Skin epidermis (tissue), 12 donors: ENCODE measurements around the gene IMMT.
"Not testable (repeated sequence)": the region's sequence is repeated elsewhere in the genome, so short reads cannot be mapped to it uniquely, and the experiment has no call there.

Experiments used
- H3K27ac ChIP-seq, 21 experiments: fragments of 200-600 bp; sonication (generic) in 11 of 21; one replicate each; pipeline ENCODE4 v1.5.0; 2020; ENCODE audit warnings: mild to moderate bottlenecking in 3 of 21, inconsistent platforms in 2 of 21, moderate library complexity in 2 of 21
- H3K4me3 ChIP-seq, 7 experiments: fragments of 200-600 bp; sonication (generic) in 2 of 7; one replicate each; pipeline ENCODE4 v1.5.0; 2020; ENCODE audit warnings: inconsistent platforms in 2 of 7, mild to moderate bottlenecking in 2 of 7, moderate library complexity in 1 of 7

IMMT gene

DNA sequence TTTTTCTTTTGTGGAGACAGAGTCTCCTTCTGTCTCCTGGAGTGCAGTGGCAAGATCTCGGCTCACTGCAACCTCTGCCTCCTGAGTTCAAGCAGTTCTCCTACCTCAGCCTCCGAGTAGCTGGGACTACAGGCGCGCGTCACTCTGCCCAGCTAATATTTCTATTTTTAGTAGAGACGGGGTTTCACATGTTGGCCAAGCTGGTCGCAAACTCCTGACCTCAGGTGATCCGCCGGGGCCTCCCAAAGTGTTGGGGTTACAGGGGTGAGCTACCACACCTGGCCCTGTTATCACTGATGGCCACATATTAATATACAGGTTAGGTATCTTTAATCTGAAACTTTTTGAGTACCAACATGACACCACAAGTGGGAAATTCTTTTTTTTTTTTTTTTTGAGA lies 7.4 kb upstream of the IMMT start:
- H3K27ac ChIP-seq, result peak overlapping the region in 1 of 21 experiments; percentile 41

DNA sequence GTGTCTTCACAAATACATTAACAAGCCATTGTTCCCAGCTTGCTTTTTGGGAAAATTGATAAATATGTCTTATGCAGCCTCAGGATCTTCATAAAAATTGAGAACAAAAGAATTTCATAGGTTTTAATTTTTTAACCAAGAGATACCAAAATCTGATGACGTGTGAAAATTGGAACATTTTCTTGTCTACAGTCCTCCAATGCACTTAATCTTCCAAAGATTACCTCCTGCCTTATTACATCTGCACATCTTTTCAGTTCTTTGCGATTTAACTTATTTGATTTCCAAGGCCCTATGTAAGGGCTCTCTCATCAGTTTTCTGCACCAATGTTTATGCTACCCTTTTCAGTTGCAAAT lies 7.1 kb upstream of the IMMT start:
- Histone ChIP-seq H3K27ac (peak overlapping the region in 1 of 21 experiments; percentile 41), H3K4me3 (no peak overlapping the region)

More for the DNA sequence above, 7.4 kb upstream of the IMMT start:
- no peak overlapping the region for H3K4me3 ChIP-seq

DNA sequence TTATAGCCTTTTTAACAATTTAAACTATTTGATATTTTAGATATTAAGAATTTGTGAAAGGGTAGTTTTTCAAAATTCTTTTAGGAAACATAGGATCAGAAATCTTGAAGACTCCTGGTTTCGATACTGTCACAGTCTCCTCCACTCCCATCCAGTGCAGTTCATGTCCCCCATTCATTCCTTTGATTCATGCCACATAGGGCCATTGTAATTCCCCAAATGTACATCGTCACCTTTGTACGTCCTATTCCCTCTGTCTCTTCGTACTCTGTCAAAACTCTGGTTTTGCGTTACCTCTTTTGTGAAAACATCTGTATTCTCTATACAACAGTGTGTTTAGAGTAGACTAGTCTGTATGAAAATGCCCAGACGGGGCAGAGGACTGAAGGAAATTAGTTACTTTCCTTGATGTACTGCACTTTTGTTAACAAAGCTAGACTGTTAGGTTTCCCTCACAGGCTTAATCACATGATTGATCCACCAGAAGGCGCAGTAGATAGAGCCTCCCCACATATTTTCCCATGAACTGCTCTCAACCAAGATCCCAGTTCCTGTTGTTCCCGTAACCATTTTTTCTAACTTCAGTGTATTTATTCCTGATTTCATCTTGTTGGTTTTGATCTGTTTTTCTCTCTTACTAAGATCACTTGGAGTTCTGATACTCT lies 6.5 kb upstream of the IMMT start:
- Histone ChIP-seq H3K27ac (peak overlapping the region in 1 of 21 experiments; percentile 41), H3K4me3 (no peak overlapping the region)

DNA sequence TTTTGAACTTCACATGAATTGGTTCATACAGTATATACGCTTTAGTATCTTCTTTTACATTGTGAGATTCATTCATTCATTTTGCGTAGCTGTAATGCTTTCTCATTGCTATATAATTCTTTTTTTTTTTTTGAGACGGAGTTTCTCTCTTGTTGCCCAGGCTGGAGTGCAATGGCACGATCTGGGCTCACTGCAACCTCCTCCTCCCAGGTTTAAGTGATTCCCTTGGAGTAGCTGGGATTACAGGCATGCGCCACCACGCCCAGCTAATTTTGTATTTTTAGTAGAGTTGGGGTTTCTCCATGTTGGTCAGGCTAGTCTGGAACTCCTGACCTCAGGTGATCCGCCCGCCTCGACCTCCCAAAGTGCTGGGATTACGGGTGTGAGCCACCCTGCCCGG lies 5.3 kb upstream of the IMMT start:
- H3K4me3 ChIP-seq, result peak overlapping the region in 1 of 7 experiments; percentile 78
- not testable (repeated sequence) for H3K27ac ChIP-seq

DNA sequence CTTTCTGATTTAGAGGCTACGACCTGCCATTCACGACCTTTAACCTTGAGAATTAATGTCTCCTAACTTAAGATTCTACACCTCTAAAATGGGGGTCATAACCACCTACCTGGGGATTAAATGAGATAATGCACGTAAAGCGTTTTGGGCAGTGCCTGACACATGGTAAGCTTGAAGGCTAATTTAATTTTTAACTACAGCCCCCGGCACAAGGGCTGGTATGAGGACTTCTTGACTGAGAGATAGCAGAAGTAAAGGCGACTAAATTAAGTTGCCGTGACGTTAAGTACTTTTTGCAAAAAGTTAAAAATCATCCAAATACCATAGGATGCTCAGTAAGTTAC lies 4.5 kb upstream of the IMMT start:
- H3K27ac ChIP-seq, result peak overlapping the region in 19 of 21 experiments; percentile 43 to 89 (median 82)
- H3K4me3 ChIP-seq, result peak overlapping the region; percentile 53 to 78 (median 61)

DNA sequence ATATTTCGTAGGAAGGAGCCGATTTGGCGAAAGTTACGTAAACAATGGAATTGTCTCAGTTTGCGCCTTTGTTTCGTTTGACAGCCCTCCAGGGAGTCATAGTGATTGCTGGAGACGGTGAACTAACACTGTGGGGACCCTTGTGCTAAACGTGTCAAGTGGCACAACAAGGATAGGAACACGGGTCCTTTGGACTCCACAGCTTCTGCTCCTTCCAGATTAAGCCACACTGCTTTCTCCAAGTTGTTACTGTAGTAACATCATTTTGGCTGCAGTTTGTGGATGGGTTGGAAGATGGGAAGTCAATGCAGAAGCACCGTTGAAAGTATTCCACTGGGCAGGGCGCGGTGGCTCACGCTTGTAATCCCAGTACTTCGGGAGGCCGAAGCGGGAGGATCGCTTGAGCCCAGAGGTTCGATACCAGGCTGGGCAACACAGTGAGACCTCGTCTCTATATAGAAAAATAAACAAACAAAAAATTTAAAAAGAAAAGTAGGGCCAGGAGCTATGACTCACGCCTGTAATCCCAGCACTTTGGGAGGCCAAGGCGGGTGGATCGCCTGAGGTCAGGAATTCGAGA lies 636 bp upstream of the IMMT start:
- Histone ChIP-seq H3K27ac (peak overlapping the region in 20 of 21 experiments; percentile 89 to 99 (median 96)), H3K4me3 (peak overlapping the region; percentile 77 to 98 (median 92))

DNA sequence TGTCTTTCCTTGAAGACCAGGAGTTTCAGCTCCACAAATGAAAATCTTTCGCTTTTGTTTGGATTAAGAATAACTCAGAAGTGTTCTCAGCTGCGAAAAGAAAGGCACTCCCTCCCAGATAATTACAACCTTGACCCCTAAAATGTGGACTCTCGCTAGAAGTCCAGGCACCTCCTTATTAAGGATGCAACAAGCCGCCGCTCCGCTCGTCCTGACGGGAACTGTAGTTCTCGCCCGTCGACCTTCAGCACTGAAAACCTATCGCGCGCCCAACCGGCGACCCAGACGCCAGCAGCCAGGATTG lies 559 bp downstream of the IMMT start:
- peak overlapping the region; percentile 77 to 98 (median 92) for H3K4me3 ChIP-seq
- H3K27ac ChIP-seq, result peak overlapping the region in 20 of 21 experiments; percentile 89 to 99 (median 96)

DNA sequence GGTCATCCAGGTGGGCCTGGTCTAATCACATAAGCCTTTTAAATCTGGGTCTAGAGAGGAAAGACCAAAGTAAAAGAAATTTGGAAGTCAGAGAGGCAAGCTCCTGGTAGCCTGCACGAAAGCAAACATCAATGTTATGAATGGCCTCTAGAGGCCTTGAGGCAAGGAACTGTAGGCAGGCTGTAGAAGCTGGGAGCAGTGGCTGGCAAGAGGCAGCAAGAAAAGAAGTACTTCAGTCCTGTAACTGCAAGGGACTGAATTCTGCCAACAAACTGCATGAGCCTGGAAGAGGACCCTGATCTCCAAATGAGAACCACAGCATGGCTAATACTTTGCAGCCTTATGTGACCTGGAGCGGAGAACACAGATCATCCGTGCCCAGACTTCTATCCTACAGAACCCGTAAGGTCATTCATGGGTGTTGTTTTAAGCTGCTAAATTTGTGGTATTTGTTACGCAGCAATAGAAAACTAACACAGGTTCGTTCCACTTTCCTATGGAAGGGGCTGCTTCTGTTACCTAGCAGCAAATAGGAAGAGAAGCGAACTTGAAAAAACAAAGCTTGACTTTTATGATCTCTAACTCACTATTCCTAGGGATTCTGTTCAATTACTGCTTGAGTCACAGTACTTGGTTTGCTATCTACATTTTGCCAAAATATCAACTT lies 1.2 kb downstream of the IMMT start:
- Histone ChIP-seq H3K4me3 (peak overlapping the region; percentile 77 to 98 (median 92)), H3K27ac (peak overlapping the region in 17 of 21 experiments; percentile 7 to 99 (median 96))

DNA sequence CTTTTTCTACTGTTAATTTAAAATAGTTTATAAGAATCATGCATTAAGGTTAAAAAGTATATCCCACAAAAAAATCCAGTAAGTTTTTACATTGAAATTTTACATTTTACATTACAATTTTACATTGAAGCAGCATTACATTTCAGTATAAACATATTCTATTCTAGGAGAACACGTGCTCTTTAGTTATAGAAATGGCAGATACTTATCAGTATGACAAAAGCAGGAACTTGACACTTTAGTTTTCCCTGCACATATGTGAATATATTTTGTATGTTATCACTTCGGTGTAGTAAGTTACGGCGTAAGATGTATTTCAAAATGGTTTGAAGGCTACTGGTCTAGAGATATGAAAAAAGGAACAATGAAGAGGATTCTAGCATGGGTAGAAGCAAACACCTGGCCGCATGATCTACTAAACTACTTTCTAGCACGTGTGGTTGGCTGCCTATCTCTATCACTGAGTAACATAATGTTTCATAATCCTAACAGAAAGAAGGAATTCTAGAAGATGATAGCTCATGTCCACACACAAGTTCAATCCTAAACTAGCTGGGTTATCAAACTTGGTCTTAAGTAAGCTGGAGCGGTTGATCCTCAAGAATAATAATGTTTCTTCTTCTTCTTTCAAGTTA lies 5.4 kb downstream of the IMMT start:
- Histone ChIP-seq H3K27ac (no peak overlapping the region), H3K4me3 (no peak overlapping the region)

DNA sequence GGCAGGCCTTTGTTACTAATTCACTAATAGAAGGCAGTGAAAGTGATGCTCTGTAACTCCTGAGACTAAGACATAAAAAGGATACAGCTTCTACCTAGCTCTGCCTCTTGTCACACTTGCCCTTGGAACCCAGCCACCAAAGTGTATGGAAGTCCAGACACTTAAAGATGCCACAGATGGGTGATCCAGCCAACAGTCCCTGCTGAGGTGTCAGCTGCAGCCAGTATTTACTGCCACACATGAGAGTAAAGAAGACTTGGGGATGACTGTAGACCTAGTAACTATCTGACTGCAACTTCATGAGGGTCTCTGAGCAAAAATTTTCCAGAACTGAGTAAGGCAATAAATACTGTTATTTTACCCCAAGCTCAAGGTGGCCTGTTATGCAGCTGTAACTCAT lies 8.8 kb downstream of the IMMT start:
- peak overlapping the region in 8 of 21 experiments; percentile 12 to 79 (median 50) for H3K27ac ChIP-seq
- no peak overlapping the region for H3K4me3 ChIP-seq

DNA sequence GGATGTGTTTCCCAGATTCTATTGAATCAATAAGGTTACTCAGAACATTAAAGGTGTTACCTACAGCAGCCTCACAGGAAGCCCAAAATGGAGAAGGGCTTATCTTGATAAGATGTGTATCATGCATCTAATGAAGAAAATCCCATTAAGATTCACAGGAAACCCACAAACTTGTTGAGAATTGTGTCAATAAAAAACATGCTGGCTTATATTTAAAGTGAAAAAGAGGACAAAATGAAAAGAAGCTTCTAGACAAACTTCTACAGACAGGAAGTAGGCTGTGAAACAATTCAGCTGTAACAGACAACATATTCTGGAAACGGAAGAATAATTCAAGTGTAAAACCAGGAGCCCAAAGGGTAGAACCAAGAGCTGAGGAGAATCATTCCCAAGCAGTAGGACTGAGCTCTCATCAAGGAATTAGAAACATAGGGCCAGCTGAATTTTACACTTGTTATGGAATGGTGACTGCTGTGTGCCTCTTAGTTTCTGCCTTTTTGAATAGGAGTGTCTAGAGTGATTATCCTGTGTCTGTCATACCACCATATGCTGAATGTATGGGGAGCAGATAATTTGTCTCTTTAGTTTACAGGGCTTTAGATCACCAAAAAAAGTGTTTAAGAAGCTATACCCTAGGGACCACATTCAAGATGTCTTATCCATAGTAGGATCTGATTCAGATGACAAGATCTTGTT lies 9.6 kb downstream of the IMMT start:
- H3K4me3 ChIP-seq, result no peak overlapping the region

DNA sequence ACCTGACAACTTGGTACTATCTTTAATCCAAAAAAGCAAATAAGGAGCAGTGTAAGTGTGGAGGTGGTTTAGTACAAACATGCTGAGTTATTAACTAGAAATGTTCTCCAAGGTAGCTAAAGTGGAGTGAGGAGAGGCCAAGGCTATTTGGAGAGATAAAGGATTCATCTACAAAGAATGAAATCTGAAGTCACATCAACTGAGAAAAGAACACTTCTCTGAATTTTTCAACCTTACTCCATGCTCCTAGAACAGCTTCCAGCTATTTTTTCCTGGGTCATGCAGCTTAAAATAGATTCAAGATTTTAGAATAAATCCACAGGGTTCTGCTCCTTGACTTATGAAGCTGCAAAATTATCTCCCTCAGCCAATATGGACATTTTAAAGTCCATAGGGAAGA lies 18.7 kb downstream of the IMMT start:
- no peak overlapping the region for H3K4me3 ChIP-seq
- no peak overlapping the region for H3K27ac ChIP-seq

More for the DNA sequence above, 9.6 kb downstream of the IMMT start:
- peak overlapping the region in 13 of 21 experiments; percentile 7 to 79 (median 49) for H3K27ac ChIP-seq

DNA sequence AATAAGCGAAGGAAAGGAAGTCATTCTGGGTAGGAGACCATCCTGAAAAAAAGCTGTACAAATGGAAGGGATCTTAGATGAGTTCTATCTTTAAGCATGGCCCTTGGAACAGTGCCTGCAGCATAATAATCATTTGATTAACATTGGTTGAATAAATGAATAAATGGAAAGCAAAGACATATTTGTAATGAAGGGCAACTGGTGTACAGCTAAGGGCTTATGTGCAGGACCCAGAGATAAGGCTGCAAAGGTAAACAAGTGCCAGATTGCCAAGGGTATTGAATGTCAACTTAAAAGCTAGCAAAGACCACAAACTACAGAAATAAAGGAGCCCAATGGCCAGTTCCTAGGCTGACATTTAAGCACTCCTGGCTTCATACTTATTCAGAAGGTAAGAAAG lies 19.4 kb downstream of the IMMT start:
- no peak overlapping the region for H3K4me3 ChIP-seq
- H3K27ac ChIP-seq, result no peak overlapping the region

DNA sequence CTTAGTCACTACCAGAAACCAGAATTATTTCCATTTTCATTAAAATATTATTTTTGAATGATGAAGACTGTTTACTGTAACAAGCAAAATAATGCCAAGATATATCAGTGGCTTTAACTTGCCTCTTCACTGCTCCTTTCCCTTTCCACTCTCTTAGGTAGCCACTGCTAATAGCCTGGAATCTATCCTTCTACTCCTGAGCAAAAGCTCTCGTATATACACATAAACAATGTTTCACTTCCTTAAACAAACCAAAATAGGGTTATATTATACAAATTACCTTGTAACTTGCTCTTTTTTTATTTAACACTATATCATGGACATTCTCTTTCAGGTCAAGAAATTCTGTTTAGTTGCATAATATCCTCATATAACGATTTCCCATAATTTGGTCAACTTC lies 20.8 kb downstream of the IMMT start:
- H3K27ac ChIP-seq, result no peak overlapping the region
- no peak overlapping the region for H3K4me3 ChIP-seq

DNA sequence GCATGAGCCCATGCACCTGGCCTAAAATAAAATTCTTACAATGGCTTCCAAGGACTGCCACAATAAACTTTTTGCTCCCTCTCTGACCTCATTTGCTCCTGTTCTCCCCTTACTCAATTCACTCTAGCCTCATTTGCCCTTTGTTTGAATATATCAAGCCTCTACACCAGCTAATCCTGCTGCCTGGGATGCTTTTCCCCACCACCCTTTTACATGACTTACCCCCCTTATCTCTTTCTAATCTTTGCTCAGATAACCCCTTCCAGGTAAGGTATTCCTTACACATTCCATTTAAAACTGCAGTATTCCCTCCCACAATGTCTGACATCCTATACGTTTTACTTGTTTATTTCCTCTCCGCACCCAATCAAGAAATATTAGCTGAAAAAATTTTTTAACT lies 22.7 kb downstream of the IMMT start:
- Histone ChIP-seq H3K27ac (no peak overlapping the region), H3K4me3 (no peak overlapping the region)

DNA sequence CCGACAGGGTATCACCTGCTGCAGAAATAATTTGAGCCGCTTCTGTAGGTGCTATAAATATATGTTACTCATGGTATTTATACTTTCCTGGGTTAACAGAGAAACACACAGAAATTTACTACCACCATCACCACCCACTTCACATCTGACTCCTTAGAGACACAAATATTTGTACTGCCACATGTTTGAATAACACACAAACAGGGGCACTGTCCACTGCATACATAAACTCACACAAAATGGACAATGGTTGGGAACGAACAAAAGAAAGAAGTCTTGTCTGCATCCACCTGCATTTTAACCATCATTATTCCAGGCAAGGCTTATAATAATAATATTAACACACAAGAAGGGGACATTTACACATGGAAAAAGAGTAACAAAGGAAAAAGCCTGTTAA lies 24.0 kb downstream of the IMMT start:
- Histone ChIP-seq H3K27ac (no peak overlapping the region), H3K4me3 (no peak overlapping the region)

DNA sequence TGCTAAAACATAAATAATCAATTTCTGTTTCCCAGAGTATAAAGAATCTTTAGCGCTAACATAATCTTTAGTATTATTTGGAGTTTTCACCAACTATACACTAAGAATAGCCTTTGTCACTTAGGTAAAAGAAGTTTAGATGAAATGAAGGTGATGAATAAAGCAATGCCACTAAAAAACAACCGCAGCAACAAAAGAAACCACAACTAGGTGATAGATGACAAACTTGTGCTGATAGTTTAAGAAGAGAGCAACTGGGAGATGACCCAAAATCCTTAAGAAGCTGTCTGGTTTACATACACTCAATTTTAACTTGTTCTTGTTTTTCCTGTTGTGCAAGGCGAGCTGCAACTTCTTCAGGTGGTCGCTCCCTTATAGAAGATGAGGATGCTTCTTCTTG lies 24.8 kb downstream of the IMMT start:
- peak overlapping the region in 1 of 21 experiments; percentile 9 for H3K27ac ChIP-seq
- H3K4me3 ChIP-seq, result no peak overlapping the region

DNA sequence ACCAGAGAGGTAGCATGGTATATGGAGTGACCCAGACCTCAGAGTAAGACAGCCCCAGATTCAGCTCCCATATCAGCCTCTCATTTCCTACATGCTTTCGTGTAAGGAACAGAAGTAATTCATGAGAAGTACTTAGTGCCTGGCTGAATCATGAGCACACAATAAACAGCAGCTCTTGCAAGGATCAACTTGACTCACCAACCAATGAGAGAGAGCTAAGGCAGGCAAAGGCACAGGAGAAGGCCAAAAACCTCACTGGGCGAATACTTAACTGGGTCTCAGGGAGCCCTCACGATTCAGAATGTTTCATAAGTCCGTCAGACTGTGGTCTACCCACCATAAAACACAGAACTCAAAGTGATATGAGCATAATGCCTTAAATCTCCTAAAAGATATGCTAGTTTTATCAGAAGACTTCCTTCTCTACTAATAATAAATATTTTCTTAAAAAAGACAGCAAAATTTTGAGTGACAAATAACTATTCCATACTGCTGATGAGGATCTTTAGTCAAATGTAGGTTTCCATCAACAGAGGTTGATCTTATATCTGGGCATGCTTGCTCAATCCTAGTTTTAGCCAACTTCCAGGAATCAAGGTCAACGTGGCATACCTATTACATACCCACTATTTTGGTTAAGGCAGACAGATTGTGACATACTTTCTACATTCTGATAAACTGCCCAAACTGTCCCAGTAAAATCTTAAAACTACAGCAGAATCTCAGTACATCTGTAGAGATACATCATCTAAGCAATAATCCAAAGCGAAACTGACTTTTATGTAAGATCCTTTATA lies 34.9 kb downstream of the IMMT start:
- Histone ChIP-seq H3K4me3 (no peak overlapping the region), H3K27ac (no peak overlapping the region)

DNA sequence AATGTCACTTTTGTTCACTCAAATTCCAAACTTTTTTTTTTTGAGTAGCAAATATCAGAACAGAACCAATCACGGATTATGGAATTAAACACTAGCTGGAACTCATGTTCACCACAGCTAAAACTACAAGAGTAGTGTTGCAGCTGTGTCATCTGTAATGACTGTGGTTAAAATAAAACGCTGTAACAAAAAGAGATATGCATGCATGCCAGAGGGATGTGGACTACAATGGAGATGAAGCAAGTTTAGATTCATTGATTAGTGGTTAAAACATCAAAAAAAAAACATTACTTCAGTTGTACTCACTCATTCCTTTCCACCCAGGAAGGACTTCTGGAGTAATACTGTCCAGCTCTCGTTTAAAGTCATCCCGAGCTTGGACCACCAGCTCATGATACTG lies 37.0 kb downstream of the IMMT start:
- Histone ChIP-seq H3K27ac (no peak overlapping the region), H3K4me3 (no peak overlapping the region)
